SK-N-SH treated with all-trans-retinoic acid at 6 μM for 48 hours (cell line): ENCODE results near the gene ATRIP.

Experiments
- ATAC-seq: fragments of 200-7000 bp; cut with Tn5 transposase; 3 replicates; pipeline ENCODE4 v1.9.1; 2020; ENCODE audit warnings: mild to moderate bottlenecking, moderate library complexity
- ARNTL ChIP-seq: fragments of 450-650 bp; formaldehyde crosslinking; IDR thresholded peaks from 2 replicates; pipeline ENCODE4 v1.5.0; 2020; ENCODE audit warnings: low read depth, mild to moderate bottlenecking, moderate library complexity, borderline replicate concordance
- BACH2 ChIP-seq: fragments of 250-450 bp; sonication (Bioruptor Pico); IDR thresholded peaks from 2 replicates; pipeline ENCODE4 v1.9.0; 2021; ENCODE audit warnings: mild to moderate bottlenecking, borderline replicate concordance
- CSDC2 ChIP-seq: fragments of 250-450 bp; sonication (Bioruptor Pico); IDR thresholded peaks from 2 replicates; pipeline ENCODE4 v1.5.0; 2020; ENCODE audit warnings: mild to moderate bottlenecking, moderate library complexity
- ESRRG ChIP-seq: fragments of 250-450 bp; sonication (Bioruptor Pico); IDR thresholded peaks from 2 replicates; pipeline ENCODE4 v1.6.1; 2021; ENCODE audit warnings: mild to moderate bottlenecking
- GLIS3 ChIP-seq: fragments of 250-450 bp; sonication (Bioruptor Pico); IDR thresholded peaks from 2 replicates; pipeline ENCODE4 v1.5.0; 2020; ENCODE audit warnings: mild to moderate bottlenecking, moderate library complexity
- ISL1 ChIP-seq: fragments of 250-450 bp; sonication (Bioruptor Pico); IDR thresholded peaks from 2 replicates; pipeline ENCODE4 v2.1.2; 2022; ENCODE audit warnings: mild to moderate bottlenecking, moderate library complexity
- PPARA ChIP-seq: fragments of 250-450 bp; sonication (Bioruptor Pico); IDR thresholded peaks from 2 replicates; pipeline ENCODE4 v1.5.0; 2020; ENCODE audit warnings: mild to moderate bottlenecking, borderline replicate concordance
- RARB ChIP-seq: fragments of 250-450 bp; sonication (Bioruptor Pico); IDR thresholded peaks from 2 replicates; pipeline ENCODE4 v1.8.0; 2021; ENCODE audit warnings: mild to moderate bottlenecking, moderate library complexity
- SNAI2 ChIP-seq: fragments of 250-450 bp; sonication (Bioruptor Pico); IDR thresholded peaks from 2 replicates; pipeline ENCODE4 v1.5.0; 2020; ENCODE audit warnings: mild to moderate bottlenecking, moderate library complexity
- TCF4 ChIP-seq: fragments of 250-450 bp; sonication (Bioruptor Pico); IDR thresholded peaks from 2 replicates; pipeline ENCODE4 v1.8.0; 2021; ENCODE audit warnings: mild to moderate bottlenecking, moderate library complexity, borderline replicate concordance
- TOX ChIP-seq: fragments of 250-450 bp; sonication (Bioruptor Pico); IDR thresholded peaks from 2 replicates; pipeline ENCODE4 v1.8.0; 2021; ENCODE audit warnings: mild to moderate bottlenecking, moderate library complexity, borderline replicate concordance
- ZC3H10 ChIP-seq: fragments of 250-450 bp; sonication (Bioruptor Pico); IDR thresholded peaks from 2 replicates; pipeline ENCODE4 v1.5.1; 2021; ENCODE audit warnings: mild to moderate bottlenecking, moderate library complexity
- ZFP3 ChIP-seq: fragments of 250-450 bp; sonication (Bioruptor Pico); IDR thresholded peaks from 2 replicates; pipeline ENCODE4 v1.5.0; 2020; ENCODE audit warnings: mild to moderate bottlenecking, moderate library complexity
- ZFP30 ChIP-seq: fragments of 450-650 bp; formaldehyde crosslinking; IDR thresholded peaks from 2 replicates; pipeline ENCODE4 v1.5.0; 2022; ENCODE audit warnings: mild to moderate bottlenecking, moderate library complexity
- ZNF565 ChIP-seq: fragments of 450-650 bp; formaldehyde crosslinking; conservative IDR thresholded peaks from 2 replicates; pipeline ENCODE4 v1.5.0; 2020; ENCODE audit warnings: low read depth, mild to moderate bottlenecking, moderate library complexity
- ZNF70 ChIP-seq: fragments of 450-650 bp; formaldehyde crosslinking; IDR thresholded peaks from 2 replicates; pipeline ENCODE4 v1.5.0; 2020; ENCODE audit warnings: mild to moderate bottlenecking, moderate library complexity
- ZNF8 ChIP-seq: fragments of 450-650 bp; formaldehyde crosslinking; IDR thresholded peaks from 2 replicates; pipeline ENCODE4 v1.5.0; 2020; ENCODE audit warnings: mild to moderate bottlenecking, moderate library complexity
- TF ChIP-seq, protein P1 (sequence below): fragments of 250-450 bp; sonication (Bioruptor Pico); IDR thresholded peaks from 2 replicates; pipeline ENCODE4 v1.5.1; 2020; ENCODE audit warnings: low read depth, mild to moderate bottlenecking, moderate library complexity
- TF ChIP-seq, protein P2 (sequence below): fragments of 250-450 bp; sonication (Bioruptor Pico); IDR thresholded peaks from 2 replicates; pipeline ENCODE4 v1.5.0; 2020; ENCODE audit warnings: mild to moderate bottlenecking, moderate library complexity
- TF ChIP-seq, protein P3 (sequence below): fragments of 250-450 bp; sonication (Bioruptor Pico); IDR thresholded peaks from 2 replicates; pipeline ENCODE4 v1.5.1; 2021; ENCODE audit warnings: mild to moderate bottlenecking, moderate library complexity
- TF ChIP-seq, protein P4 (sequence below): fragments of 250-450 bp; sonication (Bioruptor Pico); IDR thresholded peaks from 2 replicates; pipeline ENCODE4 v1.8.0; 2020; ENCODE audit warnings: mild to moderate bottlenecking, moderate library complexity, borderline replicate concordance
- TF ChIP-seq, protein P5 (sequence below): fragments of 250-450 bp; sonication (Bioruptor Pico); IDR thresholded peaks from 2 replicates; pipeline ENCODE4 v1.8.0; 2021; ENCODE audit warnings: low read depth, mild to moderate bottlenecking, moderate library complexity, borderline replicate concordance

Gene ATRIP

DNA sequence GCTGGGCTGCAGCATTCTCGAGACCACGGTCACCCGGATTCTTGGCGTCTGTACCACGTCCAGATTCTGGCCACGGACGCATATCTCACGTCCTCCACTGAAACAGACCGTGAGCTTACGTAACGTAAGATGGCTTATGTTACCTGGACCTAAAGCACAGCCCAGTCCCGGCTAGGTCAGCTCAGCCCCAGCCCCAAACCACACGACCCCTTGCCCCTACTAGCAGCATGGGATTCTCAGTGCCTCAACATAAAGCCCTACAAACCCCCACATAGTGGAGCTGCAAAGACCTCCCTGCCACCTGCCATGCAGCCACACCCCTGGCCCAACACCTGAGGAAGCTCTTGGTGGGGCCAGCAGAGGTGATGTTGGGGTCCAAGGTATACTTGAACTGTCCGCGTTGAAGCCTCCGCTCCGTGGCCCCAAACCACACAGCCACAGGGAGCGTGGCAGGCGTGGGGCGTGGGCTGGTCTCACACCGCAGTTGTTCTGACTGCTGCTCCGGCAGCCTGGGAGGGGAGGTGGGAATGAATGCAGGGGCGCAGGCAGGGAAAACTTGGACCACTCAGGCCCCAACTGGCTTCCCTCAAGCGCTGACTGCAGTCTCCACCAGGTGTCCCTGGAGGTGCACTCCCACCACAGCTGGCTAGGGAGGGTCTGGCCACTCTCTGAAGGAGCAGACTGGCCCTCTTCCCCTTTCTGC lies 31.1 kb upstream of the ATRIP start:
- 0 out of 3 replicates have a peak, but pooled peaks have one; percentile 16 for ATAC-seq
- TF ChIP-seq, protein P1, sequence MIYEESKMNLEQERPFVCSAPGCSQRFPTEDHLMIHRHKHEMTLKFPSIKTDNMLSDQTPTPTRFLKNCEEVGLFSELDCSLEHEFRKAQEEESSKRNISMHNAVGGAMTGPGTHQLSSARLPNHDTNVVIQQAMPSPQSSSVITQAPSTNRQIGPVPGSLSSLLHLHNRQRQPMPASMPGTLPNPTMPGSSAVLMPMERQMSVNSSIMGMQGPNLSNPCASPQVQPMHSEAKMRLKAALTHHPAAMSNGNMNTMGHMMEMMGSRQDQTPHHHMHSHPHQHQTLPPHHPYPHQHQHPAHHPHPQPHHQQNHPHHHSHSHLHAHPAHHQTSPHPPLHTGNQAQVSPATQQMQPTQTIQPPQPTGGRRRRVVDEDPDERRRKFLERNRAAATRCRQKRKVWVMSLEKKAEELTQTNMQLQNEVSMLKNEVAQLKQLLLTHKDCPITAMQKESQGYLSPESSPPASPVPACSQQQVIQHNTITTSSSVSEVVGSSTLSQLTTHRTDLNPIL (CRISPR knock-in tag), result no peak
- TF ChIP-seq TCF4 (CRISPR knock-in tag) (no peak), GLIS3 (no peak), ZNF565 (CRISPR knock-in tag) (no peak), PPARA (CRISPR knock-in tag) (no peak), BACH2 (CRISPR knock-in tag) (no peak), RARB (CRISPR knock-in tag) (no peak), ZFP3 (CRISPR knock-in tag) (no peak), ZFP30 (CRISPR knock-in tag) (no peak), ARNTL (no peak), SNAI2 (no peak), CSDC2 (no peak), ZC3H10 (CRISPR knock-in tag) (no peak), ESRRG (CRISPR knock-in tag) (no peak)
- TF ChIP-seq, protein P2, sequence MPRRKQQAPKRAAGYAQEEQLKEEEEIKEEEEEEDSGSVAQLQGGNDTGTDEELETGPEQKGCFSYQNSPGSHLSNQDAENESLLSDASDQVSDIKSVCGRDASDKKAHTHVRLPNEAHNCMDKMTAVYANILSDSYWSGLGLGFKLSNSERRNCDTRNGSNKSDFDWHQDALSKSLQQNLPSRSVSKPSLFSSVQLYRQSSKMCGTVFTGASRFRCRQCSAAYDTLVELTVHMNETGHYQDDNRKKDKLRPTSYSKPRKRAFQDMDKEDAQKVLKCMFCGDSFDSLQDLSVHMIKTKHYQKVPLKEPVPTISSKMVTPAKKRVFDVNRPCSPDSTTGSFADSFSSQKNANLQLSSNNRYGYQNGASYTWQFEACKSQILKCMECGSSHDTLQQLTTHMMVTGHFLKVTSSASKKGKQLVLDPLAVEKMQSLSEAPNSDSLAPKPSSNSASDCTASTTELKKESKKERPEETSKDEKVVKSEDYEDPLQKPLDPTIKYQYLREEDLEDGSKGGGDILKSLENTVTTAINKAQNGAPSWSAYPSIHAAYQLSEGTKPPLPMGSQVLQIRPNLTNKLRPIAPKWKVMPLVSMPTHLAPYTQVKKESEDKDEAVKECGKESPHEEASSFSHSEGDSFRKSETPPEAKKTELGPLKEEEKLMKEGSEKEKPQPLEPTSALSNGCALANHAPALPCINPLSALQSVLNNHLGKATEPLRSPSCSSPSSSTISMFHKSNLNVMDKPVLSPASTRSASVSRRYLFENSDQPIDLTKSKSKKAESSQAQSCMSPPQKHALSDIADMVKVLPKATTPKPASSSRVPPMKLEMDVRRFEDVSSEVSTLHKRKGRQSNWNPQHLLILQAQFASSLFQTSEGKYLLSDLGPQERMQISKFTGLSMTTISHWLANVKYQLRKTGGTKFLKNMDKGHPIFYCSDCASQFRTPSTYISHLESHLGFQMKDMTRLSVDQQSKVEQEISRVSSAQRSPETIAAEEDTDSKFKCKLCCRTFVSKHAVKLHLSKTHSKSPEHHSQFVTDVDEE (CRISPR knock-in tag), result no peak
- TF ChIP-seq, protein P3, sequence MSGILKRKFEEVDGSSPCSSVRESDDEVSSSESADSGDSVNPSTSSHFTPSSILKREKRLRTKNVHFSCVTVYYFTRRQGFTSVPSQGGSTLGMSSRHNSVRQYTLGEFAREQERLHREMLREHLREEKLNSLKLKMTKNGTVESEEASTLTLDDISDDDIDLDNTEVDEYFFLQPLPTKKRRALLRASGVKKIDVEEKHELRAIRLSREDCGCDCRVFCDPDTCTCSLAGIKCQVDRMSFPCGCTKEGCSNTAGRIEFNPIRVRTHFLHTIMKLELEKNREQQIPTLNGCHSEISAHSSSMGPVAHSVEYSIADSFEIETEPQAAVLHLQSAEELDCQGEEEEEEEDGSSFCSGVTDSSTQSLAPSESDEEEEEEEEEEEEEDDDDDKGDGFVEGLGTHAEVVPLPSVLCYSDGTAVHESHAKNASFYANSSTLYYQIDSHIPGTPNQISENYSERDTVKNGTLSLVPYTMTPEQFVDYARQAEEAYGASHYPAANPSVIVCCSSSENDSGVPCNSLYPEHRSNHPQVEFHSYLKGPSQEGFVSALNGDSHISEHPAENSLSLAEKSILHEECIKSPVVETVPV (CRISPR knock-in tag), result no peak
- TF ChIP-seq, protein P4, sequence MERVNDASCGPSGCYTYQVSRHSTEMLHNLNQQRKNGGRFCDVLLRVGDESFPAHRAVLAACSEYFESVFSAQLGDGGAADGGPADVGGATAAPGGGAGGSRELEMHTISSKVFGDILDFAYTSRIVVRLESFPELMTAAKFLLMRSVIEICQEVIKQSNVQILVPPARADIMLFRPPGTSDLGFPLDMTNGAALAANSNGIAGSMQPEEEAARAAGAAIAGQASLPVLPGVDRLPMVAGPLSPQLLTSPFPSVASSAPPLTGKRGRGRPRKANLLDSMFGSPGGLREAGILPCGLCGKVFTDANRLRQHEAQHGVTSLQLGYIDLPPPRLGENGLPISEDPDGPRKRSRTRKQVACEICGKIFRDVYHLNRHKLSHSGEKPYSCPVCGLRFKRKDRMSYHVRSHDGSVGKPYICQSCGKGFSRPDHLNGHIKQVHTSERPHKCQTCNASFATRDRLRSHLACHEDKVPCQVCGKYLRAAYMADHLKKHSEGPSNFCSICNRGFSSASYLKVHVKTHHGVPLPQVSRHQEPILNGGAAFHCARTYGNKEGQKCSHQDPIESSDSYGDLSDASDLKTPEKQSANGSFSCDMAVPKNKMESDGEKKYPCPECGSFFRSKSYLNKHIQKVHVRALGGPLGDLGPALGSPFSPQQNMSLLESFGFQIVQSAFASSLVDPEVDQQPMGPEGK (CRISPR knock-in tag), result no peak
- TF ChIP-seq, protein P5, sequence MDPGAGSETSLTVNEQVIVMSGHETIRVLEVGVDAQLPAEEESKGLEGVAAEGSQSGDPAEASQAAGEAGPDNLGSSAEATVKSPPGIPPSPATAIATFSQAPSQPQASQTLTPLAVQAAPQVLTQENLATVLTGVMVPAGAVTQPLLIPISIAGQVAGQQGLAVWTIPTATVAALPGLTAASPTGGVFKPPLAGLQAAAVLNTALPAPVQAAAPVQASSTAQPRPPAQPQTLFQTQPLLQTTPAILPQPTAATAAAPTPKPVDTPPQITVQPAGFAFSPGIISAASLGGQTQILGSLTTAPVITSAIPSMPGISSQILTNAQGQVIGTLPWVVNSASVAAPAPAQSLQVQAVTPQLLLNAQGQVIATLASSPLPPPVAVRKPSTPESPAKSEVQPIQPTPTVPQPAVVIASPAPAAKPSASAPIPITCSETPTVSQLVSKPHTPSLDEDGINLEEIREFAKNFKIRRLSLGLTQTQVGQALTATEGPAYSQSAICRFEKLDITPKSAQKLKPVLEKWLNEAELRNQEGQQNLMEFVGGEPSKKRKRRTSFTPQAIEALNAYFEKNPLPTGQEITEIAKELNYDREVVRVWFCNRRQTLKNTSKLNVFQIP (CRISPR knock-in tag), result no peak

DNA sequence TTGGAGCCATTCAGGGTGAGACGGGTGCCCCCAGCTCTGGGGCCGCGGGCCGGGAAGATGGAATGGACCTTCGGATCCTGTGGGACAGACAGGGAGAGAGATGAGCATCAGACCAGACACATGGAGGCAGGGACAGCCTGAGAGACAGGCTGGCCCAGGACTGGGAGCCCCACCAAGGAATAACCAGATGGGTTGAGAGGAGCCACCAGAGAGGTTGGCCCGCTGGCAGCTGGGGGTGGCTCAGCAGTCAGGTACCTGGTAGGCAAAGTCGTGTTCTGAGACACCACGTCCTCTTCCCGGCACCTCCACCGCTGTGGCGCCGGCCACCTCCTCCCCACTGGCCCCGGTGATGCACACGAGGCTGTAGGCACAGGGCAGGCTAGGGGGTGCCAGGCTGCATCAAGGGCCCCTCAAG lies 30.4 kb upstream of the ATRIP start:
- TF ChIP-seq, protein P1 (CRISPR knock-in tag), result no peak
- TF ChIP-seq ZNF565 (CRISPR knock-in tag), result no peak
- TF ChIP-seq, protein P4 (CRISPR knock-in tag), result no peak
- TF ChIP-seq ARNTL, result no peak
- TF ChIP-seq SNAI2, result no peak
- no peak for TF ChIP-seq TCF4 (CRISPR knock-in tag)
- TF ChIP-seq ZFP30 (CRISPR knock-in tag), result no peak
- no peak for TF ChIP-seq ZNF8 (CRISPR knock-in tag)
- TF ChIP-seq, protein P5 (CRISPR knock-in tag), result no peak
- no peak for TF ChIP-seq TOX (CRISPR knock-in tag)
- no peak for TF ChIP-seq BACH2 (CRISPR knock-in tag)
- TF ChIP-seq ISL1 (CRISPR knock-in tag), result no peak
- no peak for TF ChIP-seq RARB (CRISPR knock-in tag)
- TF ChIP-seq PPARA (CRISPR knock-in tag), result no peak
- TF ChIP-seq ZNF70, result no peak
- no peak for TF ChIP-seq CSDC2
- no peak for TF ChIP-seq ZFP3 (CRISPR knock-in tag)

More for the DNA sequence above, 30.4 kb upstream of the ATRIP start:
- no peak for ATAC-seq
